Thyroid gland (tissue), 4 donors: ENCODE measurements around the gene PEX5.

ENCODE experiments used
- CTCF ChIP-seq, 6 experiments: fragments of 200-600 bp in 3 of 6; fragments of 450-650 bp in 3 of 6; sonication (generic) in 3 of 6; IDR thresholded peaks; one replicate each; pipeline ENCODE4 v1.5.1; 2016 to 2019; ENCODE audit warnings: antibody characterized with exemption in 6 of 6, mild to moderate bottlenecking in 2 of 6, inconsistent platforms in 1 of 6, moderate library complexity in 1 of 6
- POLR2A ChIP-seq, 2 donors: fragments of 450-650 bp; IDR thresholded peaks; one replicate each; pipeline ENCODE4 v1.6.1; 2017; ENCODE audit warnings: antibody characterized with exemption in 2 of 2, mild to moderate bottlenecking in 2 of 2, moderate library complexity in 1 of 2

- TF ChIP-seq CTCF (IDR thresholded peaks at IDR 0.05) (no peak), POLR2A (IDR thresholded peaks at IDR 0.05) (no peak)
Observed at GRCh38 chr12:7209958-7210357, 20.5 kb downstream of the PEX5 start.
